ENCODE data around the gene TRIM24.

DNA sequence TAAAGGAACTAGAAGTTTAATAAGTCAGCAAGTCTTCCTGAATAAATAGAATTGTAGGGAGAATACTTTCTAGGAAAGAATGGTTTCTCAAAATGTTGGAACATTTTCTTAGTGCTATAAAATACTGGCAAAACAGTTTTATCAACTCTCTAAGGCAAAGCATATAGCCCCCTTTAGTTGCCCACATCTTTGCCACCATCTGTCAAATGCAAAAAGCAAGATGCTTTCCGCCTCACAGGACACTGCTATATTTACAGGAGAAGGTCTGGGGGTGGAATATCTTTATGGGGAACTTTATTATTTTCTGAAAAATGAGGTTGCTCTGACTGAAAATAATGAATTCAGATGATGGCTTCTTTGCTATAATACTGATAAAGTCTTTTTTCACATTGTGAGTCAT lies 162.8 kb downstream of the TRIM24 start:
- TF ChIP-seq, protein P1, sequence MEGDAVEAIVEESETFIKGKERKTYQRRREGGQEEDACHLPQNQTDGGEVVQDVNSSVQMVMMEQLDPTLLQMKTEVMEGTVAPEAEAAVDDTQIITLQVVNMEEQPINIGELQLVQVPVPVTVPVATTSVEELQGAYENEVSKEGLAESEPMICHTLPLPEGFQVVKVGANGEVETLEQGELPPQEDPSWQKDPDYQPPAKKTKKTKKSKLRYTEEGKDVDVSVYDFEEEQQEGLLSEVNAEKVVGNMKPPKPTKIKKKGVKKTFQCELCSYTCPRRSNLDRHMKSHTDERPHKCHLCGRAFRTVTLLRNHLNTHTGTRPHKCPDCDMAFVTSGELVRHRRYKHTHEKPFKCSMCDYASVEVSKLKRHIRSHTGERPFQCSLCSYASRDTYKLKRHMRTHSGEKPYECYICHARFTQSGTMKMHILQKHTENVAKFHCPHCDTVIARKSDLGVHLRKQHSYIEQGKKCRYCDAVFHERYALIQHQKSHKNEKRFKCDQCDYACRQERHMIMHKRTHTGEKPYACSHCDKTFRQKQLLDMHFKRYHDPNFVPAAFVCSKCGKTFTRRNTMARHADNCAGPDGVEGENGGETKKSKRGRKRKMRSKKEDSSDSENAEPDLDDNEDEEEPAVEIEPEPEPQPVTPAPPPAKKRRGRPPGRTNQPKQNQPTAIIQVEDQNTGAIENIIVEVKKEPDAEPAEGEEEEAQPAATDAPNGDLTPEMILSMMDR (IDR thresholded peaks at IDR 0.05): no peak
- no peak for TF ChIP-seq POLR2A (IDR thresholded peaks at IDR 0.05)
